HTR-8/SVneo (cell line): ENCODE data around the gene TENM3.

Experiments
- DNase-seq: peaks from one replicate; pipeline ENCODE4 v3.0.0; 2011; ENCODE audit warnings: low spot score, mixed read lengths; ENCODE audit not compliant: insufficient read length
- FAIRE-seq: peaks from 2 replicates; lab custom pipeline; 2011; peaks lifted over from hg19 to GRCh38; lab: Jason Lieb, UNC

Gene TENM3

GRCh38 chr4:182429896-182430295, 186.7 kb downstream of the TENM3 start:
- FAIRE-seq = no peak
- DNase-seq = no peak

DNA sequence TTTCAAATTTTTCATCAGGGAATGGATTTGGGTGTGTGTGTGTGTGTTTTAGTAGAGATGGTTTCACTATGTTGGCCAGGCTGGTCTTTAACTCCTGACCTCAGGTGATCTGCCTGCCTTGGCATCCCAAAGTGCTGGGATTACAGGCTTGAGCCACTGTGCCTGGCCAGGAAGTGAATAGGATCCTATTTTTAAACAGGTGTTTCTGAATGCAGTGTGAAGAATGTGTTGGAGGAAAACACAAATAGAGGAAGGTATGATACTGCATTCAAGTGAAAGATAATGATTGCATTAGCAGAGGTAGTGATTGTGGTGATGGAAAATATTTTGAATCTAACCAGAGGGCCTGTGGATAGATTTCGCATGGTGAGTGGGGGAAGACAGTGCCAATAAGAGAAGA, 189.6 kb downstream of the TENM3 start:
- FAIRE-seq (no peak), DNase-seq (no peak)

DNA sequence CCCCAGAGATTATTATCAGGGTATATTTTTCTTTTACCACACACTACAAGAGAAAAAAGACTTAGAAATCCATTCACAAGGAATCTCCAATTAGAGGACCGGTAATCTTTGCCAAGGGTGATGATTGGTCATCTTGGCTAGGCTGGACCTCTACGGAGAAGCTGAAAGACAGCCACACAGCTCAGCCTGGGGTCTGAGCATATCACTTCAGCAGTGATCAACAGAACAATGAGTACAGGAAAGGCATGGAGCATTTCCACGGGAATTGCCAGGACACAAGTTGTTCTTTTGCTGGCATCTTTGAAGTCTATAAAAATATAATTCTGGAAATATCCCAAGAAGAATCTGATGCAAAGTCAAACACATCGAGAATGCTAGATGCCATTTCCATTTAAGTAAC, 191.5 kb downstream of the TENM3 start:
- no peak for FAIRE-seq
- no peak for DNase-seq

- FAIRE-seq (no peak), DNase-seq (no peak)
Measured at GRCh38 chr4:182435401-182435800, 192.2 kb downstream of the TENM3 start.

DNA sequence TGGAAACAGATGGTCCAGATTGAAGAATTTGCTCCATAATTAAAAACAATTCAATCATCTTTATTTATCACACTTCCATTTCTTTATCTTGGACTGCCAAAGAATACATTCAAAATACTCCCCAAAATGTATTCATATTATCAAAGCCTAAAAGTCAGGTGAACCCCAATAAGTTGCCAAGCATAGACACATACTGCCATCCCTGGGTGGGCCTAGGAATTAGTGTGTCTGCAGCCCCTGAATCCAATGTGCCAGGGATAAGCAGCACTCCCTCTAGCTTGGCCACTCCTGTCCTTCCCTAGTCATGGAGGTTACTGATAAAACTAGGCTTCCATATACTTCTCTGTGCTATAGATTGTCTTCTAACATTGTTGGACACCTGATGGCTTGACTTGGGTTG, 199.9 kb downstream of the TENM3 start:
- no peak for FAIRE-seq
- no peak for DNase-seq

DNA sequence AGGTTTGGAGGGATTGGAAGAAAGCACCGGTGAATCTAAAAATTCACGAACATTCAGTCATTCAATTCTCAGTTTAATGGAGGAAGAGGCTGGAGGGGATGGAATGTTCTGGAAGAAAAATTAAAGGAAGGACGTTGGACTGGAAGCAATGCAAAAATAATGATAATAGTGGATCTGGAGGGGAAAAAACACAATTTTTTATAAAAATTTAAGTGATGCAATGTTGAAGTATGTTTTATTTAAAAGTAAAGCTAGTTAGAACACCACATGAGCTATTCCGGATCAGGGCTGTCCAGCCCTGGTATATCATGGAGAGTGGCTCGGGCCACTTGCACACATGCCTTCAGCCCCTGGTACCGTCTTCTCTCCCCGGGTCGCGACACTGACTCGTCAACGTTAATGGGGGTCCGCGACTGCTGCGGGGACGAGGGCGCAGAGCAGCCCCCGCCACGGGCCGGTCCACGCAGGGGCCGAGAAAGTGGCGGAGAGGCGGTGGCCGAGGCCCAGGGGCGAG, 204.6 kb downstream of the TENM3 start:
- FAIRE-seq (no peak), DNase-seq (peak; percentile 9)

DNA sequence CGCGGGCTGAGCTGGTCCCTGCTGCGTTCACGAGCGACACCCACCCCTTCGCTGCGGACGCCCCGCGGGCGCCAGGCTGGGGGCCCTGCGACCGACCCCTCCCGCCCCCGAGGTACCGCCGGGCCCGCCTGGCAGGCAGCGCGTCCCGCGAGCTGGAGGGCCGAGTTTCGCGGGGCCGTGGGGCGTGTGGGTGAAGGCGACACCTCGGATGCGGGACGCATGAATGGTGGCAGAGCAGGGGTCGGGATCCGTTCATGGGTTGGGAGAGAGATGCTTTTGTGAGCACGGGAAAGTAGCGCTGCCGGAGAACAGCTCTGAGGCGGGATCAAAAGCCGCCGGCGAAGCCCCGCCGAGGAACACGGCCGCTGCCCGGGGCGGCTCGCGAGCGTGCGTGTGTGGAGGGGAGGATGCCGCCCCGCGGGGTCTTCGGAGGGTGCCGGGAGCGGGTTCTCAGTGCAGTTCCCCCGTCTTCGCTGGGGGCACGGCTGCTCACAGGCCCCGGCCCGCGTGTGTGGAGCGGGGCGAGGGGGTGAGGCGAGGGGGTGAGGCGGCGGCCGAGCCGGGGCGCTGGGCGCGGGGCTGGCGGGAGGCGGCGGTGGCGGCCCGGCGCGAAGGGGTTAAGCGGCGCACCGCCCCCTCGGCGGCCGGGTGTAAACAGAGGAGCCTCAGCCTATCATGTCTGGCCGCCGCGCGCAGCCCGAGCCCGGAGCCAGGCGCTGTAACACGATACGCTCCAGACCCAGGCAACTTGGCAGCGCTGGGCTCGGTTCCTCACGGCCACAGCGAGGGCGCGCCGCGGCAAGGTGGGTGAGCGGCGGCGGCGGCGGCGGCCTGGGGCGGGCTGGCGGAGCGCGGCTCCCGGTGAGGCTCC, 205.3 kb downstream of the TENM3 start:
- peak; percentile 90 for DNase-seq
- FAIRE-seq = peak; percentile 89

DNA sequence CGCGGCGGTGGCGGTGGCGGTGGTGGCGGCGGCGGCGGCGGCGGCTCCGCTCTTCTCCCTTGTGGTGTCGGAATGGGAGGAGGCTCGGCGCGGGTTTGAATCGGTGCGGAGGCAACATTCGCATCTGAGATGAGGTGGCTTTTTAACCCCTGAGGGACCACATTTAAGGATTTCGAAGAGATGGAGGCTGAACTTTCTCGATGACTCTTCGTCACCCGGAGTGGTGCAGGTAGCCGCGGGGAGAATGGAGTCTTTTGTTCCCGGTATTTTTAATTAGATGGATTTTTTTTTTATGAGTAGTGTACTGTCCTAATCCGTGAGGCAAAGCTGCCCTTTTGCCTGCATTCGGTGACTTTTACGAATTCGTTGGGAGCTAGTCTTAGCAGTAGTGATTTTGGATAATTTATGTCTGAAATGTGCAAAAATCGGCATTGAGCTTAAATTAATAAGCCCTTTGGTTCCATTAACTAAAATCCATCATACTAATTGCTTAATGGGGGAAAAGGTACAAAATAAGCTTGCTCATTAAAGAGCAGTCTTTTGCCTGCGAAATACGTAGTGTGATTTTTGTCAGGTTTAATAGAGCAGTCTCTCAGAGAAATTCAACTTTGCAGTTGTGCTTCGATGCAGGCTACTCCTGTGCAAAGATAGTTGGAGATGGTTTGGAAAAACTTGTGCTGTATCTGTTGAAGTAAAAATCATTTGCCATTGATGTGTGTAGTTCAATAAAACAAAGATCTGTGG, 206.2 kb downstream of the TENM3 start:
- DNase-seq = peak; percentile 26

GRCh38 chr4:182449930-182450439, 206.8 kb downstream of the TENM3 start:
- DNase-seq = no peak
- no peak for FAIRE-seq

More for the DNA sequence above, 206.2 kb downstream of the TENM3 start:
- no peak for FAIRE-seq

GRCh38 chr4:182451441-182451840, 208.2 kb downstream of the TENM3 start:
- no peak for DNase-seq
- no peak for FAIRE-seq

DNA sequence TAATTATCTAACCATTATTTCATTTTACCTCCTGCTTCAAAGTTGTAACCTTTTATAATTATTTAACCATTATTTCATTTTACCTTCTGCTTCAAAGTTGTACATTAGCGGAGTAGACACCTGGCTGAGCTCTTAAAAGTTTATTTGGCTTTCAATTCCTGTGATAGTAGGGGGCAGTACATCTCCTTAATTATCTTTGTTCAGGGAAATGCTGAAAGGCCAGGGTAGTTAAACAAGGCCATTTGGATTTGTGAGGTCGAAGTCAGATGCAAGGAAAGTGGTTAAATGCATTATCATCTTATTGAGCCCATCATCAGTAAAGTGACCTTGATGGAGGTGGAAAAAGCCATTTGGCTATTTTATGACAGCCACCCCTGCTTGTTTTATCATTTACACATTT, 210.6 kb downstream of the TENM3 start:
- no peak for FAIRE-seq
- DNase-seq = no peak

DNA sequence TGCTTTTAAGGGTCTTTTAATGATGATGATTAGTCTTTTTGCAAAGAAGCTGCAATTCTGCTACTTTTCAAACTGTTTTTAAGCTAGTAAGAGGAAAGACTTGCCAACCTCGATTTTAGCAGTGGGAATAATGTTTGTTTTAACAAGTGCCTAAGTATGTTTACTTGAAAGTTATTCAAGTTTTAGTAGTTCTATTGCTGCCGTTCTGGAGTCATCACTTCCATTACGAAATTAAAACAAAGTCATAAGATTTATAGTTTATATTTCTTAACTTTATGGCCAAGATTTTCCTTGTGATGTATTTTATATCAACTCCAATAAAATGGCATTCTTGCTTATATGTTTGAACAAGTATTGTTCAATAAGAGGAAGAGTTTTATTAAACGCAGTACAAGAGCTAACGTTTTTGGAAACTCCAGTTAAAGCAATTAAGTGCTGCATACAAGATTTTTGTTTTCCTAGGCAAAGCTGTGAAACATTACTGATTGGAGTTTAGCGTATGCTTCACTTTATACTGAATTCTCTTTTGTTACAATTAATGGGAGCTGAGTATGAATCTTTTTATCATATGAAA, 211.3 kb downstream of the TENM3 start:
- no peak for DNase-seq
- FAIRE-seq = no peak

DNA sequence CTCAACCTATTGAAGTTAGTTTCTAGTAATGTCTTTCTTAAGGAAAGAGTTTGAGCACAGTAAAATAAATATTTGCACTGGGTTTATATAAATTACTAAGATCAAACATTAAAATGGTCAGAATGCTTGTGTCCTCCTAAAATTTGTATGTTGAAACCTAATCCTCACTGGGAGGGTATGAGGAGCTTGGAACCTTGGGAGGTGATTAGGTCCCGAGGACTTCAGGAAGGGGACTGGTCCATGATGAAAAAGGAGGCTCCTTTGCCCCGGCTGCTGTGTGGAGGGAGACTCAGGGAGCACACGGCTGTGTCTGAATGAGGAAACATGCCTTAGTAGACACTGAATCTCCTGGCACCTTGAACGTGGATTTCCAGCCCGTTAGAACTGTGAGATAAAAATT, 221.9 kb downstream of the TENM3 start:
- DNase-seq = no peak
- no peak for FAIRE-seq

DNA sequence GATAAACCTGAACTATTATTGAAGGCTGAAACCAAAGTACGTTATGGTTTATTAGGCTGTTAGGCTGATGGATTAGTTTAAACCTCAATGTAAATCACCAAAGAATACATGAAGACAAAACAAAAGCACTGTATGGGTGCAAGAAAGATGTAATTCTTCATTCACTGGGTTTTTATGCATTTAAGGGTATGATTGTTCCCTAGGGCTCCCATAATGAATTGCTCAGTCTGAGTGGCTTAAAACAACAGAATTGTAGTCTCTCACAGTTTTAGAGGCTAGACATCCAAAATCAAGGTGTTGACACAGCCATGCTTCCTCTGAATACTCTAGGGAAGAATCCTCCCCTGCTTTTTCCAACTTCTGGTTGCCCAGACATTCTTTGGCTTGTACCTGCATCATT, 222.8 kb downstream of the TENM3 start:
- FAIRE-seq (no peak), DNase-seq (no peak)

DNA sequence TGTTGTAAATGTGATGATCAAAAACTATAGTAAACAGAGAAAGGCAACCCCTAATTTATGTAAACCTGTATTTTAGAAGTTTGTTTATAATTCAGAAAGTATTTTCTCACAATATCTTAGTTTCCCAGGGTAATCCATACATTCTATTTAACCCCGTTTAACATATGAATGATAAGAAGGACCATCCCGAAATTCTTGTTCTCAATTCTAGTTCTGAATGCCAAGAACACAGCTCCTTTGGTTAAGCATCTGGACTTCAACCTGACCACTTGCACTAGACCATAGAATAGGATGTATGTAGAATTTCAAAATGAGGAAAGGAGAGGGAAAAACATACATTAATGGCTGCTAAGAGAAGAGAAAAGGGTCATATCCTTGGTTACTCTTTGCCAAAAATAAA, 227.0 kb downstream of the TENM3 start:
- DNase-seq (no peak), FAIRE-seq (no peak)

DNA sequence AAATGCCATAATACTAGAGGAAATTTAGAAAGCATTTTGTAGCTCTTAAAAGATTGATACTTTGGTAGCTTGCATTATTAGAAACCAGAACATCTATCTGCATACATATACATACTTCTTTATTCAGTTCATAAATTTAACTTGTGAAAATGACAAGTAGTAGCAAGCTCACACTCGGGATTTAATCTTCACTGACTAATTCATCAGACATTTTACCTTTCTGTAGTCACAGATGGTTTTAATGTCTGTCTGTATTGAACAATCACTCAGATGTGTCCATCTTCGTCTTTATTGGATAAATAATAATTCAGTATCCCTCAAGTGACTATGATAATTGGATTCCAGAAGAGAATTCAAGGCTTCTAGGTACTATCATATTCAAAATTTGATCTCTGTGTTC, 232.3 kb downstream of the TENM3 start:
- FAIRE-seq = no peak
- DNase-seq = no peak

- FAIRE-seq = no peak
- peak; percentile 53 for DNase-seq
Measured at GRCh38 chr4:182478475-182478874, 235.3 kb downstream of the TENM3 start.

DNA sequence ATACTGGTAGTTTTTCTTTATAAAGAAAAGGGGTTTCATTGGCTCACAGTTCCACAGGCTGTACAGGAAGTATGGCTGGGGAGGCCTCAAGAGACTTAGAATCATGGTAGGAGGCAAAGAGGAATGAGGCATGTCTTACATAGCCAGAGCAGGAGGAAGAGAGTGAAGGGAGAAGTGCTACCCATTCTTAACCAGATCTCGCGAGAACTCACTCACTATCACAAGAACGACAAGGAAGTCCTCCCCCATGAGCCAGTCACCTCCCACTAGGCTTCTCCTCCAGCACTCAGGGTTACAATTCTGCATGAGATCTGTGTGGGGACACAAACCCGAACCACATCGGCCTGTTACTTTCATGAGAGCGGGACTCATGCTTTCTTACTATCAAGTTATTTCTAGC, 240.5 kb downstream of the TENM3 start:
- peak; percentile 44 for FAIRE-seq
- DNase-seq = no peak

- DNase-seq (no peak), FAIRE-seq (no peak)
Measured at GRCh38 chr4:182486881-182487280, 243.7 kb downstream of the TENM3 start.

- DNase-seq = no peak
- FAIRE-seq = no peak
Measured at GRCh38 chr4:182488896-182489295, 245.7 kb downstream of the TENM3 start.

DNA sequence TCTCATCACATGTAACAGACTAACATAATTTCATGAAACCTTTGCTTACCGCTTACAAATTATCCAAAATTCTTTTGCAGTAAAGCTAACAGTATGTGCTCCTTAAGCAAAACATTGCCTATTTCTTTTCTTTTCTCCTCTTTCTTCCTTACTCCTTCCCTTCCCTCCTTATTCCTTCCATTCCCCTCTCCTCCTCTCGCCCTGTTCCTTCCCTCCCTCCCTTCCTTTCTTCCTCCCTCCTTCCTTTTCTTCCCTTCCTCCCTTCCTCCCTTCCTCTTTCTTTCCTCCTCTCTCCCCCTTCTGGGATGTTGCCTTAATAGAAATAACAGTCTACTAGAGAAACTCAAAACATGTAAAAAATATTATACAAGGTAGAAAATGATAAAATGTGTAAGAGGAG, 246.4 kb downstream of the TENM3 start:
- DNase-seq (no peak), FAIRE-seq (no peak)
